Right lobe of liver (tissue), 6 donors: ENCODE measurements around the gene UBE2J2. TPM values are rescaled to one million over a fixed set of nuclear protein-coding genes. Genes with fewer than 3 reads are reported as not detected.

ENCODE experiments used
- ATAC-seq, 4 donors: fragments of 200-7000 bp; cut with Tn5 transposase; one replicate each; pipeline ENCODE4 v1.9.1; 2020; ENCODE audit warnings: mild to moderate bottlenecking in 4 of 4, moderate library complexity in 4 of 4
- DNase-seq, 3 donors: peaks; one replicate each; pipeline ENCODE4 v3.0.0-alpha.2; 2020
- H3K27ac ChIP-seq, 3 donors: fragments of 200-600 bp; one replicate each; pipeline ENCODE4 v1.8.0; 2022
- H3K27me3 ChIP-seq, 2 donors: fragments of 200-600 bp; one replicate each; pipeline ENCODE4 v1.8.0; 2022
- H3K36me3 ChIP-seq, 4 donors: fragments of 200-600 bp; sonication (generic) in 1 of 4; one replicate each; pipeline versions ENCODE4 v1.5.1 to v1.8.0; 2017 to 2022; ENCODE audit warnings: control low read depth in 1 of 4
- H3K4me1 ChIP-seq, 4 donors: fragments of 200-600 bp; sonication (generic) in 1 of 4; one replicate each; pipeline versions ENCODE4 v1.5.1 to v1.8.0; 2017 to 2022; ENCODE audit warnings: control low read depth in 1 of 4
- H3K4me3 ChIP-seq, 3 donors: fragments of 200-600 bp; one replicate each; pipeline ENCODE4 v1.8.0; 2022
- H3K9me3 ChIP-seq, 4 donors: fragments of 200-600 bp; sonication (generic) in 1 of 4; one replicate each; pipeline versions ENCODE4 v1.5.1 to v1.8.0; 2017 to 2022; ENCODE audit warnings: control low read depth in 1 of 4
- POLR2A ChIP-seq: fragments of 450-650 bp; IDR thresholded peaks from one replicate; pipeline ENCODE4 v1.6.1; 2017; ENCODE audit warnings: antibody characterized with exemption, mild to moderate bottlenecking
- WGBS: methylation state at CpG from one replicate; pipeline ENCODE4 v1.1.6; 2018; ENCODE audit warnings: low coverage, low lambda C conversion rate; ENCODE audit not compliant: insufficient coverage; ENCODE audit errors: missing lambda C conversion rate; 5-methylcytosine and 5-hydroxymethylcytosine counted together
- intact Hi-C, 2 donors: fragments of 100-400 bp; cut with DNase I; formaldehyde crosslinking; loops; one replicate each; pipeline versions ENCODE4 v1.11.2 to v1.14.1; 2022
- long read RNA-seq: library from polyadenylated mRNA; unstranded; transcript quantifications from one replicate; pipeline ENCODE4 v2.0.0, GENCODE V29; 2019
- total RNA-seq, 6 experiments: library from RNA; depleted of rRNA in 2 of 6; stranded (reverse); fragments of >200 nt in 2 of 6; fragmentation: NEBNext Ultra II Directional in 3 of 6; extraction: Animal tissue kit (Norgen Biotek cat#: 25700) in 3 of 6; gene quantifications; one replicate each; pipeline versions ENCODE4 v1.1.0 to v1.2.4, GENCODE V29; 2016 to 2023
- TF ChIP-seq, protein P1 (sequence below), 4 donors: fragments of 200-600 bp in 3 of 4; fragments of 450-650 bp in 1 of 4; IDR thresholded peaks; one replicate each; pipeline versions ENCODE4 v1.5.1 to v1.8.0; 2016 to 2022; ENCODE audit warnings: antibody characterized with exemption in 4 of 4, mild to moderate bottlenecking in 2 of 4
- donor health status: DM: no; HTN: yes; CAD: no.
- donor health status: DM: no; HTN: no; CAD: no.
- donor health status: DM: no; HTN: no; CAD: no.
- donor health status: DM: no; HTN: yes; CAD: no.
- donor health status: DM: no; HTN: yes; CAD: no.

The UBE2J2 gene
- 10 to 100 TPM; 25.5 to 30.6 (median 26.9) TPM for total RNA-seq
- long read RNA-seq, partial matches to known transcripts = 0 of 3 reads
- long read RNA-seq, other reads (novel, unspliced or antisense) = 1 of 3 reads

GRCh38 chr1:1273512-1274298, at the start of gene UBE2J2:
Gene UBE2J2 (minus strand): TSS chr1:1273854. CDS start chr1:1267992, 5,862 bp downstream.
- intact Hi-C loops = no loop called here
- TF ChIP-seq, protein P1, sequence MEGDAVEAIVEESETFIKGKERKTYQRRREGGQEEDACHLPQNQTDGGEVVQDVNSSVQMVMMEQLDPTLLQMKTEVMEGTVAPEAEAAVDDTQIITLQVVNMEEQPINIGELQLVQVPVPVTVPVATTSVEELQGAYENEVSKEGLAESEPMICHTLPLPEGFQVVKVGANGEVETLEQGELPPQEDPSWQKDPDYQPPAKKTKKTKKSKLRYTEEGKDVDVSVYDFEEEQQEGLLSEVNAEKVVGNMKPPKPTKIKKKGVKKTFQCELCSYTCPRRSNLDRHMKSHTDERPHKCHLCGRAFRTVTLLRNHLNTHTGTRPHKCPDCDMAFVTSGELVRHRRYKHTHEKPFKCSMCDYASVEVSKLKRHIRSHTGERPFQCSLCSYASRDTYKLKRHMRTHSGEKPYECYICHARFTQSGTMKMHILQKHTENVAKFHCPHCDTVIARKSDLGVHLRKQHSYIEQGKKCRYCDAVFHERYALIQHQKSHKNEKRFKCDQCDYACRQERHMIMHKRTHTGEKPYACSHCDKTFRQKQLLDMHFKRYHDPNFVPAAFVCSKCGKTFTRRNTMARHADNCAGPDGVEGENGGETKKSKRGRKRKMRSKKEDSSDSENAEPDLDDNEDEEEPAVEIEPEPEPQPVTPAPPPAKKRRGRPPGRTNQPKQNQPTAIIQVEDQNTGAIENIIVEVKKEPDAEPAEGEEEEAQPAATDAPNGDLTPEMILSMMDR (IDR thresholded peaks at IDR 0.05) = no peak
- peak; percentile 52 for TF ChIP-seq POLR2A
- WGBS = 0% methylated on average over 13 of the region's 105 CpGs
- peak within 1 kb of the TSS; percentile 82 to 97 (median 91) for H3K4me3 ChIP-seq
- peak; percentile 96 to 99 (median 97) for ATAC-seq
- peaks cover 0 to 22% (median 10%) of the 10 kb centered on the region in 4 donors for H3K4me1 ChIP-seq
- H3K36me3 ChIP-seq = no peaks in the 10 kb centered on the region
- peak; percentile 95 to 96 (median 96) for DNase-seq
- no peaks in the 10 kb centered on the region for H3K9me3 ChIP-seq
- no peaks in the 10 kb centered on the region for H3K27me3 ChIP-seq
- peak within 1 kb of the TSS; percentile 47 to 75 (median 74) for H3K27ac ChIP-seq

GRCh38 chr1:1322952-1323351, 49.3 kb upstream of the UBE2J2 start:
- TF ChIP-seq POLR2A = no peak
- TF ChIP-seq, protein P1 (IDR thresholded peaks at IDR 0.05) = no peak
- no peak for DNase-seq
- ATAC-seq = no peak
- H3K36me3 ChIP-seq = peaks cover 0 to 17% (median 7%) of the 10 kb centered on the region in 4 donors
- intact Hi-C loops = no loop called here
- H3K4me3 ChIP-seq = no peak overlapping the region
- peaks cover 0 to 34% (median 0%) of the 10 kb centered on the region in 4 donors for H3K4me1 ChIP-seq
- no CpG with 5 or more reads among the region's 10 CpGs for WGBS
- no peak overlapping the region for H3K27ac ChIP-seq
- H3K27me3 ChIP-seq = no peaks in the 10 kb centered on the region
- no peaks in the 10 kb centered on the region for H3K9me3 ChIP-seq

GRCh38 chr1:1322418-1322817, 48.8 kb upstream of the UBE2J2 start:
- DNase-seq (no peak), ATAC-seq (no peak)
- TF ChIP-seq POLR2A = no peak
- TF ChIP-seq, protein P1 (IDR thresholded peaks at IDR 0.05) = no peak
- WGBS = 84% methylated on average over 12 of the region's 14 CpGs
- Histone ChIP-seq H3K27me3 (no peaks in the 10 kb centered on the region), H3K4me3 (no peak overlapping the region), H3K9me3 (no peaks in the 10 kb centered on the region), H3K36me3 (peaks cover 0 to 12% (median 6%) of the 10 kb centered on the region in 4 donors), H3K27ac (no peak overlapping the region), H3K4me1 (peaks cover 0 to 38% (median 0%) of the 10 kb centered on the region in 4 donors)
- intact Hi-C loops = no loop called here

- Histone ChIP-seq H3K4me3 (no peak overlapping the region), H3K36me3 (peaks cover 0 to 9% (median 1%) of the 10 kb centered on the region in 4 donors), H3K4me1 (peaks cover 0 to 34% (median 0%) of the 10 kb centered on the region in 4 donors), H3K27me3 (no peaks in the 10 kb centered on the region), H3K27ac (no peak overlapping the region), H3K9me3 (no peaks in the 10 kb centered on the region)
- ATAC-seq (no peak), DNase-seq (no peak)
- intact Hi-C loops = no loop called here
- no CpG with 5 or more reads among the region's 8 CpGs for WGBS
- TF ChIP-seq POLR2A = no peak
- TF ChIP-seq, protein P1 (IDR thresholded peaks at IDR 0.05) = no peak
These were observed 47.8 kb upstream of the UBE2J2 start for GRCh38 chr1:1321477-1321876.
